Keratinocyte (primary cell): ENCODE measurements around the gene ZNF451. TPM values are rescaled to one million over a fixed set of nuclear protein-coding genes. Genes with fewer than 3 reads are reported as not detected.

Experiments used
- DNase-seq: peaks from one replicate; pipeline ENCODE4 v3.0.0-alpha.2; 2011; ENCODE audit warnings: low read depth, missing footprints, low spot score
- FAIRE-seq: peaks from 2 replicates; lab custom pipeline; 2011; peaks lifted over from hg19 to GRCh38; lab: Jason Lieb, UNC
- H2AFZ ChIP-seq: 2 replicates; pipeline ENCODE4 v1.6.0; 2012; ENCODE audit warnings: low read length, control low read depth, inconsistent platforms; ENCODE audit not compliant: control insufficient read depth
- H3K27ac ChIP-seq: 2 replicates; pipeline ENCODE4 v1.5.1; 2011; ENCODE audit warnings: low read length; ENCODE audit not compliant: control insufficient read depth, insufficient read depth
- H3K27me3 ChIP-seq: 3 replicates; pipeline ENCODE4 v1.6.0; 2011; ENCODE audit warnings: low read length; ENCODE audit not compliant: control insufficient read depth, insufficient read depth; ENCODE audit errors: extremely low read depth
- H3K36me3 ChIP-seq, 2 experiments: 2 replicates in 1 of 2; 3 replicates in 1 of 2; pipeline ENCODE4 v1.5.1; 2011; ENCODE audit warnings: low read length in 2 of 2, mild to moderate bottlenecking in 1 of 2; ENCODE audit not compliant: control insufficient read depth in 2 of 2, insufficient read depth in 2 of 2; ENCODE audit errors: extremely low read depth in 1 of 2
- H3K4me1 ChIP-seq: 3 replicates; pipeline ENCODE4 v1.5.1; 2011; ENCODE audit warnings: low read length; ENCODE audit not compliant: control insufficient read depth, insufficient read depth; ENCODE audit errors: extremely low read depth
- H3K4me2 ChIP-seq: 3 replicates; pipeline ENCODE4 v1.6.0; 2011; ENCODE audit warnings: low read depth, low read length; ENCODE audit not compliant: control insufficient read depth, insufficient read depth; ENCODE audit errors: extremely low read depth
- H3K4me3 ChIP-seq, 3 experiments: fragments of 200-600 bp in 1 of 3; sonication (generic) in 1 of 3; 2 replicates in 2 of 3; 3 replicates in 1 of 3; pipeline ENCODE4 v1.5.1; 2011 to 2016; ENCODE audit warnings: low read length in 3 of 3, mild to moderate bottlenecking in 3 of 3, control low read depth in 2 of 3, inconsistent platforms in 1 of 3, low read depth in 1 of 3, mixed read lengths in 1 of 3, mixed run types in 1 of 3, moderate library complexity in 1 of 3; ENCODE audit not compliant: control insufficient read depth in 2 of 3, insufficient read depth in 2 of 3; ENCODE audit errors: extremely low read depth in 1 of 3
- H3K79me2 ChIP-seq: 2 replicates; pipeline ENCODE4 v1.6.0; 2012; ENCODE audit warnings: low read length; ENCODE audit not compliant: control insufficient read depth, insufficient read depth
- H3K9ac ChIP-seq: 3 replicates; pipeline ENCODE4 v1.6.0; 2011; ENCODE audit warnings: low read length; ENCODE audit not compliant: control insufficient read depth, insufficient read depth; ENCODE audit errors: extremely low read depth
- H3K9me1 ChIP-seq: 3 replicates; pipeline ENCODE4 v1.6.0; 2011; ENCODE audit warnings: low read length; ENCODE audit not compliant: control insufficient read depth, insufficient read depth; ENCODE audit errors: extremely low read depth
- H3K9me3 ChIP-seq: 2 replicates; pipeline ENCODE4 v1.5.1; 2012; ENCODE audit warnings: low read depth, low read length; ENCODE audit not compliant: control insufficient read depth
- H4K20me1 ChIP-seq: 3 replicates; pipeline ENCODE4 v1.6.0; 2011; ENCODE audit warnings: low read length; ENCODE audit not compliant: control insufficient read depth, insufficient read depth; ENCODE audit errors: extremely low read depth
- CTCF ChIP-seq, 3 experiments: IDR thresholded peaks in 1 of 3; conservative IDR thresholded peaks in 1 of 3; optimal IDR thresholded peaks in 1 of 3; 2 replicates in 2 of 3; 3 replicates in 1 of 3; pipeline versions ENCODE3 to v1.5.1; 2011; ENCODE audit warnings: low read length in 3 of 3, mild to moderate bottlenecking in 3 of 3, moderate library complexity in 2 of 3, control low read depth in 1 of 3, inconsistent platforms in 1 of 3; ENCODE audit not compliant: insufficient read depth in 2 of 3; ENCODE audit errors: extremely low read depth in 1 of 3
- EZH2 ChIP-seq: IDR thresholded peaks from one replicate; pipeline ENCODE4 v1.6.1; 2012; ENCODE audit warnings: inconsistent platforms, mild to moderate bottlenecking, low read length, moderate library complexity
- dilution Hi-C: fragments of 300-500 bp; cut with MboI; formaldehyde crosslinking; loops from one replicate; pipeline ENCODE4 v1.7.0; 2020; ENCODE audit warnings: low sequenced_read_pairs; ENCODE audit not compliant: extremely low pct_ligation_motif_present
- polyA plus RNA-seq, 5 experiments: library from polyadenylated mRNA; depleted of rRNA in 3 of 5; stranded (reverse) in 3 of 5; stranded (forward) in 1 of 5; unstranded in 1 of 5; fragments of >200 nt; gene quantifications; 1 replicate in 1 of 5; 2 replicates in 3 of 5; 3 replicates in 1 of 5; pipeline versions ENCODE4 v1.2.1 to v1.2.3, GENCODE V29; 2011 to 2012; ENCODE audit warnings: missing spikeins in 2 of 5, low read depth in 1 of 5, low replicate concordance in 1 of 5

Gene ZNF451
- polyA plus RNA-seq, 1 donor (not counting 4 experiments of a cell fraction or from before 2014, with no cell fraction given), result 32.1 TPM

DNA sequence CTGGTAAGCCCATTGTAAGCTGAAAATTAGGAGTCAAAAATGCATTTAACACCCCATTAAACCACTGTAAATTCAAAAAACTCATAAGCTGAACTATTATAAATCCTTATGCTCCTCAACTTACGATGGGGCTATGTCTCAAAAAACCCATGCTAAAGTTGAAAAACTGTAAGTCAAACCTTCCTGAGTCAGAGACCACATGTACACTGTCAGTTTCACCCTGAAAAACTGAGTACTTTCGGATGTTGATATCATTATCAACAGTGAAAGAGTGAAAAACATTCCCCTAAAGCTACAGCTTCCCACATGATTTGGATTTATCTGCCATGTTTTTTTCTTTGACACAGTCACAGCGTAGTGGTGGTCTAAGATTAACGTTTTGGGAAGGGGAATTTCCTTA lies 117.9 kb downstream of the ZNF451 start:
- H4K20me1 ChIP-seq, result no peaks in the 10 kb centered on the region
- FAIRE-seq (no peak), DNase-seq (no peak)
- H3K4me2 ChIP-seq, result no peak overlapping the region
- no peak overlapping the region for H2AFZ ChIP-seq
- H3K9ac ChIP-seq, result no peak overlapping the region
- no peak for TF ChIP-seq CTCF (optimal IDR thresholded peaks at IDR 0.05 in 1 of 3, IDR thresholded peaks at IDR 0.05 in 1 of 3, conservative IDR thresholded peaks at IDR 0.05 in 1 of 3; ENCODE audit: extremely low read depth in 1 of 3, insufficient read depth in 2 of 3, low read length in 3 of 3)
- no peak for TF ChIP-seq EZH2
- H3K9me3 ChIP-seq, result no peaks in the 10 kb centered on the region
- H3K4me1 ChIP-seq, result no peaks in the 10 kb centered on the region
- no peak overlapping the region for H3K4me3 ChIP-seq
- no peaks in the 10 kb centered on the region for H3K9me1 ChIP-seq
- H3K79me2 ChIP-seq, result peaks cover 7% of the 10 kb centered on the region
- no peak overlapping the region for H3K27ac ChIP-seq
- dilution Hi-C loops, result no loop called here
- no peaks in the 10 kb centered on the region for H3K36me3 ChIP-seq
- no peaks in the 10 kb centered on the region for H3K27me3 ChIP-seq

- Histone ChIP-seq H3K36me3 (no peaks in the 10 kb centered on the region), H3K27me3 (no peaks in the 10 kb centered on the region), H3K9me1 (no peaks in the 10 kb centered on the region), H3K4me2 (no peak overlapping the region), H4K20me1 (no peaks in the 10 kb centered on the region), H3K4me3 (no peak overlapping the region), H3K9ac (no peak overlapping the region), H3K79me2 (peaks cover 17% of the 10 kb centered on the region), H3K9me3 (no peaks in the 10 kb centered on the region), H2AFZ (no peak overlapping the region), H3K4me1 (no peaks in the 10 kb centered on the region), H3K27ac (no peak overlapping the region)
- FAIRE-seq (no peak), DNase-seq (no peak)
- dilution Hi-C loops, result no loop called here
- no peak for TF ChIP-seq EZH2
- no peak for TF ChIP-seq CTCF (optimal IDR thresholded peaks at IDR 0.05 in 1 of 3, IDR thresholded peaks at IDR 0.05 in 1 of 3, conservative IDR thresholded peaks at IDR 0.05 in 1 of 3; ENCODE audit: extremely low read depth in 1 of 3, insufficient read depth in 2 of 3, low read length in 3 of 3)
Observed at GRCh38 chr6:57209030-57209429, 119.0 kb downstream of the ZNF451 start.
